Right renal cortex interstitium (tissue), 3 donors: ENCODE results near the gene PLA2G15. TPM values are rescaled to one million over a fixed set of nuclear protein-coding genes. Genes with fewer than 3 reads are reported as not detected.

Experiments
- DNase-seq, 3 donors: peaks; one replicate each; pipeline ENCODE4 v3.0.0-alpha.2; 2013; ENCODE audit warnings: low read depth in 3 of 3, low spot score in 2 of 3
- polyA plus RNA-seq, 3 donors: library from polyadenylated mRNA; unstranded; fragments of 120-200 nt; gene quantifications; one replicate each; pipeline ENCODE4 v1.2.1, GENCODE V29; 2013; ENCODE audit not compliant: insufficient read length in 3 of 3

Gene PLA2G15
- 10 to 100 TPM; 18.8 to 22.4 (median 20.8) TPM for polyA plus RNA-seq

GRCh38 chr16:68244903-68245853 lies at the start of gene PLA2G15:
Gene PLA2G15 (plus strand): TSS chr16:68245373. CDS start chr16:68245427, 54 bp downstream.
- DNase-seq, result peak in 1 of 3 donors; percentile 86

GRCh38 chr16:68197250-68197649 lies 47.9 kb upstream of the PLA2G15 start:
- DNase-seq, result no peak

- DNase-seq, result no peak
Measured at GRCh38 chr16:68200088-68200783, 44.9 kb upstream of the PLA2G15 start.

- peak in 2 of 3 donors; percentile 5 to 13 for DNase-seq
Measured at GRCh38 chr16:68202091-68202519, 43.1 kb upstream of the PLA2G15 start.

- DNase-seq, result no peak
Measured at GRCh38 chr16:68206245-68206644, 38.9 kb upstream of the PLA2G15 start.

- DNase-seq, result no peak
Measured at GRCh38 chr16:68214726-68215125, 30.4 kb upstream of the PLA2G15 start.

GRCh38 chr16:68215302-68215701 lies 29.9 kb upstream of the PLA2G15 start:
- no peak for DNase-seq

GRCh38 chr16:68216240-68216639 lies 28.9 kb upstream of the PLA2G15 start:
- no peak for DNase-seq

GRCh38 chr16:68217506-68217905 lies 27.7 kb upstream of the PLA2G15 start:
- no peak for DNase-seq

GRCh38 chr16:68219725-68220351 lies 25.3 kb upstream of the PLA2G15 start:
- no peak for DNase-seq

GRCh38 chr16:68223072-68223471 lies 22.1 kb upstream of the PLA2G15 start:
- DNase-seq, result no peak

GRCh38 chr16:68226116-68226515 lies 19.1 kb upstream of the PLA2G15 start:
- DNase-seq, result no peak

GRCh38 chr16:68227183-68227793 lies 17.9 kb upstream of the PLA2G15 start:
- no peak for DNase-seq

GRCh38 chr16:68227850-68228553 lies 17.2 kb upstream of the PLA2G15 start:
- DNase-seq, result no peak

- no peak for DNase-seq
Measured at GRCh38 chr16:68228652-68229051, 16.5 kb upstream of the PLA2G15 start.

GRCh38 chr16:68229431-68230175 lies 15.6 kb upstream of the PLA2G15 start:
- DNase-seq, result peak in 2 of 3 donors; percentile 42 to 43

- no peak for DNase-seq
Measured at GRCh38 chr16:68230176-68230571, 15.0 kb upstream of the PLA2G15 start.

GRCh38 chr16:68230956-68231355 lies 14.2 kb upstream of the PLA2G15 start:
- DNase-seq, result no peak

- no peak for DNase-seq
Measured at GRCh38 chr16:68231384-68232136, 13.6 kb upstream of the PLA2G15 start.
